ENCODE results near the gene APH1A.

The APH1A gene

DNA sequence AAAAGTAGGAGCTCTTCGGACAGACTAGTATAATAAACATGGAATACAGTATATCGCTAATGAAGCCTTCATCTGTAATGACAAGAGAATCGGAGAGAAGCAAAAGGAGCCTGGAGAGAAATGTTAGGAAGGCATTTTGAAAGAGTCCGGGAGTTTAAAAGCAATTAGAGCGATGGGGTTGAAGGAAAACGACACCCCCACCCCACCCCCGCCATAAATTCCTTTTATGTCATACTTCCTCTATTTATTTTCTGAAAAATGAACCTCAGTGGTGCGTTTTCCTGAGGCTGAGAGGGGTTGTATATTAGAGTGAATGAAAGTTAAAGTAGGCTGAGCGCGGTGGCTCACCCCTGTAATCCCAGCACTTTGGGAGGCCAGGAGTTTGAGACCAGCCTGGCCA is 635 bp upstream of the APH1A start:
- TF ChIP-seq, protein P1, sequence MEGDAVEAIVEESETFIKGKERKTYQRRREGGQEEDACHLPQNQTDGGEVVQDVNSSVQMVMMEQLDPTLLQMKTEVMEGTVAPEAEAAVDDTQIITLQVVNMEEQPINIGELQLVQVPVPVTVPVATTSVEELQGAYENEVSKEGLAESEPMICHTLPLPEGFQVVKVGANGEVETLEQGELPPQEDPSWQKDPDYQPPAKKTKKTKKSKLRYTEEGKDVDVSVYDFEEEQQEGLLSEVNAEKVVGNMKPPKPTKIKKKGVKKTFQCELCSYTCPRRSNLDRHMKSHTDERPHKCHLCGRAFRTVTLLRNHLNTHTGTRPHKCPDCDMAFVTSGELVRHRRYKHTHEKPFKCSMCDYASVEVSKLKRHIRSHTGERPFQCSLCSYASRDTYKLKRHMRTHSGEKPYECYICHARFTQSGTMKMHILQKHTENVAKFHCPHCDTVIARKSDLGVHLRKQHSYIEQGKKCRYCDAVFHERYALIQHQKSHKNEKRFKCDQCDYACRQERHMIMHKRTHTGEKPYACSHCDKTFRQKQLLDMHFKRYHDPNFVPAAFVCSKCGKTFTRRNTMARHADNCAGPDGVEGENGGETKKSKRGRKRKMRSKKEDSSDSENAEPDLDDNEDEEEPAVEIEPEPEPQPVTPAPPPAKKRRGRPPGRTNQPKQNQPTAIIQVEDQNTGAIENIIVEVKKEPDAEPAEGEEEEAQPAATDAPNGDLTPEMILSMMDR (IDR thresholded peaks at IDR 0.05; ENCODE audit: borderline replicate concordance, control extremely low read depth, extremely low read depth, insufficient read depth, missing control alignments) = no peak
- no peak for DNase-seq (ENCODE audit: low spot score)
- in situ Hi-C loops (cut with MboI; ENCODE audit: low sequenced_read_pairs, unreplicated experiment) = no loop called here

DNA sequence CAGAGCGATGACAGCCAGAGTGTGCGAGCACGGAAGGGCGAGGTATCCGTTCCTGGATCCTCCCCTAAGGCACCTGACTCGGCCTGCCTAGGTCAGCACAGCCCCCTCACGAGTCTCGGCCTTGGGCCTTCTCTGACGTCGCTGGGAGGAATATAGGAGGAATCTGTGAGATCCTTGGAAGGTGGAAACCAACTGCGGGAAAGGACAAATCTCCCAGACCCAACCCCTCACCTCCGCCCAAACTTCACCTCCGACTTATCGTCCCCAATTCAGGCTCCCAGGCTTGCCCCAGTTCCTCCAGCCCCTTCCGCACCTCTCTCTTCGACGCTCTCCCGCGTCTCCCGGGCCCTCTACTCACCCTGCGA is 494 bp downstream of the APH1A start:
- DNase-seq (ENCODE audit: low spot score) = peak; percentile 55
- TF ChIP-seq, protein P1 (IDR thresholded peaks at IDR 0.05; ENCODE audit: borderline replicate concordance, control extremely low read depth, extremely low read depth, insufficient read depth, missing control alignments) = no peak
- in situ Hi-C loops (cut with MboI; ENCODE audit: low sequenced_read_pairs, unreplicated experiment) = no loop called here

GRCh38 chr1:150267896-150268295 is 920 bp downstream of the APH1A start:
- in situ Hi-C loops (cut with MboI; ENCODE audit: low sequenced_read_pairs, unreplicated experiment) = no loop called here
- DNase-seq (ENCODE audit: low spot score) = no peak
- TF ChIP-seq, protein P1 (IDR thresholded peaks at IDR 0.05; ENCODE audit: borderline replicate concordance, control extremely low read depth, extremely low read depth, insufficient read depth, missing control alignments) = no peak

DNA sequence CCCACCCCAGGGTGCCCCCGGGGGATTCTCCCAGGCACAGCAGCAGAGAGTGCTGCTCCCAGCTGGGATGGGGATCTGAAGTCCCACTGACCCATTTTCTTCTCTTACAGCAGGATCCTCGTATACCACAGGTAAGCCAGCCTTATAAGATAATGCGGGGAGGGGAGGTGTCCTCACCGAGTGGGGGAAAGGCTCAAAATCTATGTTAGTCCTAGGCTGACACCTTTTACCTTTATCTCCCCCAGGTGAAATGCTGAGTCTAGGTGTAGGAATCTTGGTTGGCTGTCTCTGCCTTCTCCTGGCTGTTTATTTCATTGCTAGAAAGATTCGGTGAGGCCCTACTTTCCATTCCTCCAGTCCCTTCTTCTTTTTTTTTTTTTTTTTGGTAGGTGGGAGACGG is 5.3 kb downstream of the APH1A start:
- TF ChIP-seq, protein P1 (IDR thresholded peaks at IDR 0.05; ENCODE audit: borderline replicate concordance, control extremely low read depth, extremely low read depth, insufficient read depth, missing control alignments) = no peak
- DNase-seq (ENCODE audit: low spot score) = no peak
- in situ Hi-C loops (cut with MboI; ENCODE audit: low sequenced_read_pairs, unreplicated experiment) = no loop called here

GRCh38 chr1:150262388-150263320 is 6.2 kb downstream of the APH1A start:
- DNase-seq (ENCODE audit: low spot score) = no peak
- in situ Hi-C loops (cut with MboI; ENCODE audit: low sequenced_read_pairs, unreplicated experiment) = no loop called here
- TF ChIP-seq, protein P1 (IDR thresholded peaks at IDR 0.05; ENCODE audit: borderline replicate concordance, control extremely low read depth, extremely low read depth, insufficient read depth, missing control alignments) = no peak

DNA sequence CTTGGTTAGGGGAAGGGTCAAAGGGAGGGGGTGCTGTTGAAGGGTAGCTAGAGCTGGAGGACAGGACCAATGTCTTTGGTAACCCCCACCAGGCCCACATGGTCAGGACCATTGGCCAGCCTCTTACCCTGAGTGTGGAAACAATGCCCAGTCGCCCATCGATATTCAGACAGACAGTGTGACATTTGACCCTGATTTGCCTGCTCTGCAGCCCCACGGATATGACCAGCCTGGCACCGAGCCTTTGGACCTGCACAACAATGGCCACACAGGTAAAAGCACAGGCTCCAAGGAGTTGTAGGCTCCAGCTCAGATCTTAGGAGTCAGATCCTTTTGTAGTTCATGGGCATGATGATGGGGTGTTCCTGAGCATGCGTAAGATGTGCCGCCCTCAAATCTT is 7.4 kb downstream of the APH1A start:
- in situ Hi-C loops (cut with MboI; ENCODE audit: low sequenced_read_pairs, unreplicated experiment) = no loop called here
- TF ChIP-seq, protein P1 (IDR thresholded peaks at IDR 0.05; ENCODE audit: borderline replicate concordance, control extremely low read depth, extremely low read depth, insufficient read depth, missing control alignments) = no peak
- no peak for DNase-seq (ENCODE audit: low spot score)
